ENCODE data around the gene VAT1L.
A peak's percentile ranks its signal among the peaks of the same experiment; 100 is the strongest.
"Not testable (repeated sequence)": the region's sequence is repeated elsewhere in the genome, so short reads cannot be mapped to it uniquely, and the experiment has no call there.

The VAT1L gene

GRCh38 chr16:77967054-77967904 lies 178.9 kb downstream of the VAT1L start:
- no peak for DNase-seq (ENCODE audit: low read depth in 1 of 2, low spot score in 1 of 2)
- in situ Hi-C loops (cut with HindIII; ENCODE audit: low pct_unique_long_range_greater_than_20kb, low sequenced_read_pairs): no loop called here
- no peak for TF ChIP-seq JUND (IDR thresholded peaks at IDR 0.05; ENCODE audit: low read depth)

GRCh38 chr16:77969861-77970260 lies 181.5 kb downstream of the VAT1L start:
- TF ChIP-seq JUND (IDR thresholded peaks at IDR 0.05; ENCODE audit: low read depth): no peak
- no peak for DNase-seq (ENCODE audit: low read depth in 1 of 2, low spot score in 1 of 2)
- in situ Hi-C loops (cut with HindIII; ENCODE audit: low pct_unique_long_range_greater_than_20kb, low sequenced_read_pairs): no loop called here

- no peak for TF ChIP-seq JUND (IDR thresholded peaks at IDR 0.05; ENCODE audit: low read depth)
- DNase-seq (ENCODE audit: low read depth in 1 of 2, low spot score in 1 of 2): no peak
- in situ Hi-C loops (cut with HindIII; ENCODE audit: low pct_unique_long_range_greater_than_20kb, low sequenced_read_pairs): no loop called here
Observed at GRCh38 chr16:77970371-77970770, 182.0 kb downstream of the VAT1L start.

GRCh38 chr16:77971306-77972061 lies 183.1 kb downstream of the VAT1L start:
- peak; percentile 38 to 87 for DNase-seq (ENCODE audit: low read depth in 1 of 2, low spot score in 1 of 2)
- TF ChIP-seq JUND (IDR thresholded peaks at IDR 0.05; ENCODE audit: low read depth): no peak
- in situ Hi-C loops (cut with HindIII; ENCODE audit: low pct_unique_long_range_greater_than_20kb, low sequenced_read_pairs): no loop called here

DNA sequence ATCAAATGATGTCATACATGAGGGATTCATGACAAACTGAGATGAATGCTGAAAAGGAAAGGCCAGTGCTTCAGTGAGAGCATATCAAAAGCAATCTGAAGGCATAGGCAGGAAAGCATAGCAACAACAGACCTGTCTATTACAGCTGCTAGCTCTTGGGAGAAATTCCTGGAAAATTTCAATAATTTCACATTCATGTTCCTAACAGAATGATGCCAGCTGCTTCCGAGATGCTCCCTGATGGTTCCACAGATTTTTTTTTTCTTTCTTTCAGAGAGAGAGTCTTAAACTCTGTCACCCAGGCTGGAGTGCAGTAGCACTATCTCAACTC lies 183.7 kb downstream of the VAT1L start:
- TF ChIP-seq JUND (IDR thresholded peaks at IDR 0.05; ENCODE audit: low read depth): no peak
- DNase-seq (ENCODE audit: low read depth in 1 of 2, low spot score in 1 of 2): no peak
- in situ Hi-C loops (cut with HindIII; ENCODE audit: low pct_unique_long_range_greater_than_20kb, low sequenced_read_pairs): no loop called here

- peak in 1 of 2 experiments; percentile 75 for DNase-seq (ENCODE audit: low read depth in 1 of 2, low spot score in 1 of 2)
- no peak for TF ChIP-seq JUND (IDR thresholded peaks at IDR 0.05; ENCODE audit: low read depth)
- in situ Hi-C loops (cut with HindIII; ENCODE audit: low pct_unique_long_range_greater_than_20kb, low sequenced_read_pairs): no loop called here
Observed at GRCh38 chr16:77974883-77975282, 186.5 kb downstream of the VAT1L start.

DNA sequence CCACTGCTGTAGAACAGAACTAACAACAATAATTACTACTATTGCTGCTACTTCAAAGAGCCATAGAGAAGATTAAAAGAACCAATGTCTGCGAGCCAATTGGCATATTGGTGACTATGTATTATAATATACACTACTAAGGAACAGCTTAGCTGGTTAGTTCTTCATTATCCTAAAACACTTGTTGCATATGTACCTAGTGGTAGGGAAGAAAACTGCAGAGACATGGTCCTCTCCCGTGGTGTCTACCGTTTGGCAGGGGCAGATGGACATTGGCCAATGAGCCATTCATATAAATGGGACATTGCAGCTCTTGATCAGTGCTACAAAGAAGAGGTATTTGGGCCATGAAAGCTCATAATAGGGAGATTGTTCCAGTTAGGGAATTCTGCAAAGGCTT lies 187.6 kb downstream of the VAT1L start:
- in situ Hi-C loops (cut with HindIII; ENCODE audit: low pct_unique_long_range_greater_than_20kb, low sequenced_read_pairs): no loop called here
- no peak for TF ChIP-seq JUND (IDR thresholded peaks at IDR 0.05; ENCODE audit: low read depth)
- DNase-seq (ENCODE audit: low read depth in 1 of 2, low spot score in 1 of 2): no peak

DNA sequence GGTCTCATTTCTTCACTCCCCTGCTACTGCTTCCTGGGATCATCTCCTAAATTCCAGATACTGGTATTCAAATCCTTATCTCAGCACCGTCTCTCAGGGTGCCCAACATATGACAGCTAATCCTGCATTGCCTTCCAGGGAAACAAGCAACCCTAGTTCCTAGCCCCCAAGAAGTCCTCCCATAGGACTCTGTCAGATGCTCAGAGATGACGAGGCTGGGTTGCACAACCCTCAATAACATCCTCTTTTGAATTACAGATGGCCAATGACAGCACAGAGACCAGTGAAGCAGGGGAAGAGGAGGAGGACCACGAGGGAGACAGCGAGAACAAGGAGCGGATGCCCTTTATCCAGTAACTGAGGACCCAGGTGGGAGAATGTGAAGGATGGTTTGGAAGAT lies 189.0 kb downstream of the VAT1L start:
- TF ChIP-seq JUND (IDR thresholded peaks at IDR 0.05; ENCODE audit: low read depth): no peak
- in situ Hi-C loops (cut with HindIII; ENCODE audit: low pct_unique_long_range_greater_than_20kb, low sequenced_read_pairs): no loop called here
- no peak for DNase-seq (ENCODE audit: low read depth in 1 of 2, low spot score in 1 of 2)

DNA sequence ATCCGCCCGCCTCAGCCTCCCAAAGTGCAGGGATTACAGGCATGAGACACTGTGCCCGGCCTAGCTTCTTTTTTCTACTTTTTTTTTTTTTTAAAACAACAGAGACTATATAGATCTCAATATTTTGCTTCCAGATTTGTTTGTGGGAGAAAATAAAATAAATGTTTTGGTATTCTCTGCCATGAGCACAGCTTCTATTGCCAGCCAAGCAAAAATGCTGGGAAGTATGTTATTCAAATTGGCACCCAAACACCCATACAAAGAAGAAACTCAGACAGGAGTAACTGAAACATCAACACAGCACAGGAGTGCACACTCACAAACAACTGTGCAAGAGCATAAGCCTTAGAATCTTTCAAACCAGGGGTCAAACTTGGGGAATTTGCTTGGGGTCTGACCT lies 196.7 kb downstream of the VAT1L start:
- DNase-seq (ENCODE audit: low read depth in 1 of 2, low spot score in 1 of 2): no peak
- no peak for TF ChIP-seq JUND (IDR thresholded peaks at IDR 0.05; ENCODE audit: low read depth)
- in situ Hi-C loops (cut with HindIII; ENCODE audit: low pct_unique_long_range_greater_than_20kb, low sequenced_read_pairs): no loop called here

DNA sequence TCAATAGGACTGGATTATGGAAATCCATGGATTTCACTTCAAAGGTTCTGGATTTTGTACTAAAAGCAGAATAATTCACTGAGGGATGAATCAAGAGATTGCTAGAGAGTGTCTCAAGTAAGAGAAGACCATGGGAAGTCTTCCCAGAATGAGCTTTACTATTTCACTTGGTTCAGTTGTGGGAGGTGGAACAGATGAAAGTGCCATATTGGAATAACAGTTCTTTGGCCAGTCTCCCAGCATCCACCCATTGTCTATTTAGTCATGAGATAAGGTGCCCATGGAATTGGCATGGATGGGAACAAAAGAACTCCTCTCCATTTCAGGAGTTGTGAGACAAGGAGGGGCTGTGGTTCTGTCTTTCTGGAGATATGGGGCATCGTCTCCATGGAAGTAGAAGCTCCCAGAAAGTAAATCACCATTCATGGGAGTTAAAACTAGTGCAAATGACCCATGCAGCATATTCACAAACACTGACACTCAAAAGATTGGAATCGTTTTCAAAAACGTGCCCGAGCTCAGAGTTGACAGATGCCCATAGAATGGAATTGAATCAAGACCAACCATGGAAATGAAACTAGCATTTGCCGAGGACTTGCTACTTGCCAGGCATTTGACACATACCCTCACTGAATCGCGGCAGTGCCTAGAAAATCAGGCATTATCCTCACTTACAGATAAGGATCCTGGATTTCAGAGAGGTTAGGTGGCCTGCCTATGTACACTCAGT lies 197.8 kb downstream of the VAT1L start:
- in situ Hi-C loops (cut with HindIII; ENCODE audit: low pct_unique_long_range_greater_than_20kb, low sequenced_read_pairs): no loop called here
- DNase-seq (ENCODE audit: low read depth in 1 of 2, low spot score in 1 of 2): no peak
- TF ChIP-seq JUND (IDR thresholded peaks at IDR 0.05; ENCODE audit: low read depth): no peak

DNA sequence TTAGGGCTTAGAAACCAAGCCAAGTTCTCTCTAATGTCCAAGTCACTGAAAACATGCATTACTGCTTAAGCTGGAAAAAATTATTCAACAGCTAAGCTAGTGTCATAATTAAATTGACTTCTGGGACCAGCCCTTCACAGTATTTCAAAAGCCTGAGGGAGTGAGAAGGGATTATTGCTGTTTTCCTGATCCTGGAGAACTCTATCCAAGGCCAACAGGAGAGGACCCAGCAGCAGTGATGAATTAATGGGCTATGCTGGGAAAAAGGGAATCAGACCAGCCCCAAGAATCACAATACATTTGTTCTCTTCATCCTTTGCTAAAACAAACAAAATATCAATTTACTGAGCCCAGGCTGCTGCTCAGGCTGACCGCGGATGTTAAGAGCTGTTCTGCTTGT lies 199.4 kb downstream of the VAT1L start:
- no peak for TF ChIP-seq JUND (IDR thresholded peaks at IDR 0.05; ENCODE audit: low read depth)
- DNase-seq (ENCODE audit: low read depth in 1 of 2, low spot score in 1 of 2): no peak
- in situ Hi-C loops (cut with HindIII; ENCODE audit: low pct_unique_long_range_greater_than_20kb, low sequenced_read_pairs): no loop called here

DNA sequence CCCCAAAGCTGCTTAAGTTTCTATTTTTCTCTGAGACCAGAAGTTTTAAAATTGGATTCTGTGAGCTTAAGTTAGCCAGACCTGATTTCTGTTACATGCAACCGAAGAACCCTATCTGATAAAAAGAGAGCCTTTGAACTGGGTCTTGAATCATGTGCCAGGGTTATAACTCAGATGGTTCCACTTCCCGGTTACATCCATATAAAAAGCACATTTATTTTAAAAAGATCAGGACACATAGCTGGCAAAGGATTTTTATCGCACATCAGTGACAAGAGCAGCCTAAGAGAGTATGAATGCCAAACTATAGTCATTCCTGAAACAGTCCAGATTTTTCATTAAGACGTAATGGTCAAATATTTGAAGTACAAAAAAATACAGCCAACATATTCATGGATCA lies 201.5 kb downstream of the VAT1L start:
- no peak for DNase-seq (ENCODE audit: low read depth in 1 of 2, low spot score in 1 of 2)
- in situ Hi-C loops (cut with HindIII; ENCODE audit: low pct_unique_long_range_greater_than_20kb, low sequenced_read_pairs): no loop called here
- no peak for TF ChIP-seq JUND (IDR thresholded peaks at IDR 0.05; ENCODE audit: low read depth)

DNA sequence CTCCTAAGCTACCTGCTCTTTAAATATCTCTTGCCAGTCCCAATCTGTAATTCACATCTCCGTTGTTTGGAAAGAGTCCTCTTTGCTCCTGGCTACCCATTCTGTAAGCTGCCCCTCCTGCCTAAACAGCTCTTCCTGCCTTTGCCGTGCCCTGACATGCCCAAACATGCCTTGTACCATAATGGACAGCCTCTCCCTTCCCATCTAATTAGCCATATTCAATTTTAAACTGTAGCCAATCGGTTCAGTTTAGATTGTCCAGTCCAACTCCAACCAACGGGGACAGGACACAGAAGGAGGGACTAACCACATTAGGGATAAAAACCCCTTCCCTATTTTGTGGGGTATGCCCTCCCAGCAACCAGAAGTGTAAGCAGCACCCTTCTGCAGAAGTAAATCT lies 203.3 kb downstream of the VAT1L start:
- DNase-seq (ENCODE audit: low read depth in 1 of 2, low spot score in 1 of 2): peak in 1 of 2 experiments; percentile 62
- in situ Hi-C loops (cut with HindIII; ENCODE audit: low pct_unique_long_range_greater_than_20kb, low sequenced_read_pairs): no loop called here
- TF ChIP-seq JUND (IDR thresholded peaks at IDR 0.05; ENCODE audit: low read depth): no peak

GRCh38 chr16:77992381-77992780 lies 204.0 kb downstream of the VAT1L start:
- DNase-seq (ENCODE audit: low read depth in 1 of 2, low spot score in 1 of 2); in situ Hi-C loops (cut with HindIII; ENCODE audit: low pct_unique_long_range_greater_than_20kb, low sequenced_read_pairs): not testable (repeated sequence)

Data from T47D (cell line).